Pericardium fibroblast (primary cell): ENCODE results near the gene MEAF6. TPM values are rescaled to one million over a fixed set of nuclear protein-coding genes. Genes with fewer than 3 reads are reported as not detected.

Experiments
- total RNA-seq: library from RNA; depleted of rRNA; stranded (reverse); fragments of >200 nt; gene quantifications from 2 replicates; pipeline ENCODE4 v1.2.3, GENCODE V29; 2015

MEAF6 gene
- total RNA-seq: 42.5 and 43.7 TPM in 2 replicates

GRCh38 chr1:37514350-37515184, at the start of gene MEAF6:
Gene MEAF6, minus strand, starts transcription at chr1:37514766. Its CDS starts 20 bp downstream, at chr1:37514746.

GRCh38 chr1:37556712-37557196, 42.2 kb upstream of the MEAF6 start, which contains the start of gene DNALI1:
Gene DNALI1, plus strand, starts transcription at chr1:37556940. Its CDS starts 55 bp downstream, at chr1:37556995.

GRCh38 chr1:37553927-37554808, 39.6 kb upstream of the MEAF6 start, which contains the start of gene SNIP1:
Gene SNIP1, minus strand, starts transcription at chr1:37554293. Its CDS starts 64 bp downstream, at chr1:37554229.

GRCh38 chr1:37474046-37474696, 40.4 kb downstream of the MEAF6 start, which contains the start of gene ZC3H12A:
Gene ZC3H12A, plus strand, starts transcription at chr1:37474580. Its CDS starts 917 bp downstream, at chr1:37475497.

Other genes with a start within 250 kb of the MEAF6 start
- gene ZC3H12A, start 40.2 kb downstream of the MEAF6 start, total RNA-seq: 3.7 and 5.6 TPM in 2 replicates
- gene SNIP1, start 39.5 kb upstream of the MEAF6 start, total RNA-seq: 7.8 and 9.0 TPM in 2 replicates
- 2.9 and 5.5 TPM in 2 replicates for gene DNALI1, start 42.2 kb upstream of the MEAF6 start, total RNA-seq
- 21.9 and 27.4 TPM in 2 replicates for gene GNL2, start 81.2 kb upstream of the MEAF6 start, total RNA-seq
- 0.17 and 8.6 TPM in 2 replicates for gene RSPO1, start 120.1 kb upstream of the MEAF6 start, total RNA-seq
- gene CDCA8, start 177.8 kb upstream of the MEAF6 start, total RNA-seq: 0.47 and 0.60 TPM in 2 replicates